GM20431 (cell line): ENCODE results near the gene RAB30.
"Not testable (repeated sequence)": the region's sequence is repeated elsewhere in the genome, so short reads cannot be mapped to it uniquely, and the experiment has no call there.

Experiments
- in situ Hi-C: fragments of 300-500 bp; cut with MseI, MboI; formaldehyde crosslinking; loops from one replicate; pipeline ENCODE4 v1.15.0; 2020; ENCODE audit warnings: low sequenced_read_pairs; ENCODE audit not compliant: unreplicated experiment

RAB30 gene

DNA sequence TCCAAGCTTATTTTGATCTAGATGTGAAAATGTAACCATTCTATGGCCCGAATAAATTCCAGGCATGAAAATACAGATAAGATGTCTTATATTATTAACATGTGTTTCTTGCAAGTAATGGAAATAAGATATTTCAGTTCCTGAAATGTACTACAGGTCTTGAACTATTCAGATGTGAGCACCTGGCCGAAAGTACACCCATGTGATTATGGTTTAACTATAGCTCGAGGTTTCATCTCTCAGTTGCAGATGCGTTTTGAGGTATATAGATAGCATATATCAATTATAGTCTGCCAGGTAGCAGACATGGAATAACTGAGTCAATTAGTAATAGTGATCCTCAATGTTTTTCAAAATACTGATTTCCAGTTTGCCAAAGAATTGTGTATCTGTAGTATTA is 101.9 kb downstream of the RAB30 start:
- in situ Hi-C loops: no loop called here

GRCh38 chr11:82967381-82967780 is 104.3 kb downstream of the RAB30 start:
- in situ Hi-C loops: no loop called here

DNA sequence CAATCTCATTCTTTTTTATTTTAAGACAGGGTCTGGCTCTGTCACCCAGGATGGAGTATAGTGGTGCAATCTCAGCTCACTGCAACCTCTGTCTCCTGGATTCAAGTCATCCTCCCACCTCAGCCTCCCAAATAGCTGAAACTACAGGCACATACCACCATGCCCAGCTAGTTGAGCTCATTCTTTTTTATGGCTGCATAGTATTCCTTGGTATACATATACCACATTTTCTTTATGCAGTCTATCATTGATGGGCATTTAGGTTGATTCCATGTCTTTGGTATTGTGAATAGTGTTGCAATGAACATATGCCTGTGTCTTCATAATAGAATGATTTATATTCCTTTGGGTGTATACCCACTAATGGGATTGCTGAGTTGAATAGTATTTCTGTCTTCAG is 109.7 kb downstream of the RAB30 start:
- in situ Hi-C loops: not testable (repeated sequence)

GRCh38 chr11:82960779-82961143 is 110.9 kb downstream of the RAB30 start:
- in situ Hi-C loops: no loop called here

DNA sequence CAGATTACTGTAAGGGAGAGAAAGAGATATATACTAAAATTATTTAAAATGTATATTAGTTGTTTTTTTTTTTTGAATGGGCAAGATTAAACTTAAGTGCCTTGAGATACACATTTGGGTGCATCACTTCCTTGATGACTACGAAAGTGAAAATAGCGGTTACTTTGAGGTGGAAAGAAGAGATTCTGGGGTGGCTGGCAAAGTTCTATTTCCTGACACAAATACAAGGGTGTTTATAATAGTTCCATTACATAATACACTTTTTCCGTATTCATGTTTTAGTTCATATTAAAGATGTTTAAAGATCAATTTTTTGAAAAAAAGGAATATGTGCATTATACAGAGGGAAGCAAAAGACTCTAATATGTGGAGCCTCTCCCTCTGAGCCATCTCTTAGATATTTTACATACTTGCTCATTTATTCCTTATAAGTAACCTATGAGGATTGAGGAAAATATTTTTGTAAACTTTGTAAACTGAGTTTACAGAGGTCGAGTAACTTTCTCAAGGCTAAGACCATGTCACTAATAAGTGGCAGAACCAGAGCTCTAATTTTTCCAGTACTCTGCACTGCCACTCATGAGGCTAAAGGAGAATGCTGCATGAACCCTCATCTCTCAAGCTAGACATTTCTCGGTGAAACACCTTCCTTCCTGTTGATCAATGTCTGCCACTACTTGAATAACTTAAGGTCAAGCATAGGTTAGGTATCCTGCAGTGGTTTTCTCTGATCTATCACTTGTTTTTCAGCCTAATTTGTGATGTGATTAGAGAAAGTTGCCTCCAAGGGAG is 111.5 kb downstream of the RAB30 start:
- in situ Hi-C loops: no loop called here

DNA sequence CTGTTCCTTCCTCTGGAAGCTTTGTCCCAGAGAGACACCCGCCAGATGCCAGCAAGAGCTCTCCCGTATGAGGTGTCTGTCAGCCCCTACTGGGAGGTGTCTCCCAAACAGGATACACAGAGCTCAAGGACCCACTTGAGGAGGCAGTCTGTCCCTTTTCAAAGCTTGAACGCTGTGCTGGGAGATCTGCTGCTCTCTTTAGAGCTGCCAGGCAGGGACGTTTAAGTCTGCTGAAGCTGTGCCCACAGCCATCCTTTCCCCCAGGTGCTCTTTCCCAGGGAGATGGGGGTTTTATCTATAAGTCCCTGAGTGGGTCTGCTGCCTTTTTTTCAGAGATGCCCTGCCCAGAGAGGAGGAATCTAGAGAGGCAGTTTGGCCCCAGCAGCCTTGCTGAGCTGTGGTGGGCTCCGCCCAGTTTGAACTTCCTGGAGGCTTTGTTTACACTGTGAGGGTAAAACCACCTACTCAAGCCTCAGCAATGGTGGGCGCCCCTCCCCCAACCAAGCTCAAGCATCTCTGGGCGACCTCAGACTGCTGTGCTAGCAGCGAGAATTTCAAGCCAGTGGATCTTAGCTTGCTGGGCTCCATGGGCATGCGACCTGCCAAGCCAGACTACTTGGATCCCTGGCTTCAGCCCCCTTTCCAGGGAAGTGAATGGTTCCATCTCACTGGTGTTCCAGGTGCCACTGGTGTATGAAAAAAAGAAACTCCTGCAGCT is 115.8 kb downstream of the RAB30 start:
- in situ Hi-C loops: not testable (repeated sequence)

GRCh38 chr11:82950502-82950901 is 121.2 kb downstream of the RAB30 start:
- in situ Hi-C loops: not testable (repeated sequence)

DNA sequence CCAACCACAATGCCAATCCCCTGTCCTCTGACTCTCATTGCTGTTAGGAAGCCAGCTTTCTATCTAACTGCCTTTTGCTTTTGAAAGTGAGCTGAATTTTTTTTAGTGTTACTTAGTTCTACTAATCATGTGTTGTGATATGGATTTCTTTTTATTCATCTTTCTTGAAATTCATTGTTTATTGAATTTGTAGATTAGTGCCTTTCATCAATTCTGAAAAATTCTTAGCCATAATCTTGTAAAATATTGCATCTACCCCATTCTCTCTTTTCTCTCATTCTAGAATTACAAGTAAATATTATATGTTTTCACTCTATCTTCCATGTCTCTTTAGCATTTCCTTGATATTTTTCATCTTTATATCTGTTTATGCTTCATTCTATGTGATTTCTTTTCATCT is 122.3 kb downstream of the RAB30 start:
- in situ Hi-C loops: no loop called here

- in situ Hi-C loops: no loop called here
Measured at GRCh38 chr11:82945682-82946081, 126.0 kb downstream of the RAB30 start.

DNA sequence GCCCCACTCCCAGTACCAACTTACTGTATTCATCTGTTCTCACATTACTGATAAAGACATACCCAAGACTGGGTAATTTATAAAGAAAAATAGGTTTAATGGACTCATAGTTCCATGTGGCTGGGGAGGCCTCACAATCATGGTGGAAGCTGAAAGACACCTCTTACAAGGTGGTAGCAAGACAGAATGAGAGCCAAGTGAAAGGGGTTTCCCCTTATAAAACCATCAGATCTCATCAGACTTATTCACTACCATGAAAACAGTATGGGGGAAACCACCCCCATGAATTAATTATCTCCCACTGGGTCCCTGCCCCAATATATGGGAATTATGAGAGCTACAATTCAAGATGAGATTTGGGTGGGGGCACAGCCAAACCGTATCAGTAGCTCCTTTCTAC is 126.7 kb downstream of the RAB30 start:
- in situ Hi-C loops: not testable (repeated sequence)

DNA sequence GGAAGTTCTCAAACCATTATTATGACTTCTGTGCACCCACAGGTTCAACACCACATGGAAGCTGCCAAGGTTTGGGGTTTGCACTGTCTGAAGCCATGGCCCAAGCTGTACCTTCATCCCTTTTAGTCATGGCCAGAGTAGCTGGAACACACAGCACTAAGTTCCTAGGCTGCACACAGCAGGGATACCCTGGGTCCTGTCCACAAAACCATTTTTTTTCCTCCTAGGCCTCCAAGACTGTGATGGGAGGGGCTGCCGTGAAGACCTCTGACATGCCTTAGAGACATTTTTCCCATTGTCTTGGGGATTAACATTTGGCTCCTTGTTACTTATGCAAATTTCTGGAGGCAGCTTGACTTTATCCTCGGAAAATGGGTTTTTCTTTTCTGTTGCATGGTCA is 127.5 kb downstream of the RAB30 start:
- in situ Hi-C loops: no loop called here

- in situ Hi-C loops: not testable (repeated sequence)
Measured at GRCh38 chr11:82943430-82943829, 128.3 kb downstream of the RAB30 start.

- in situ Hi-C loops: no loop called here
Measured at GRCh38 chr11:82942376-82942775, 129.3 kb downstream of the RAB30 start.

GRCh38 chr11:82939456-82939855 is 132.2 kb downstream of the RAB30 start:
- in situ Hi-C loops: no loop called here

DNA sequence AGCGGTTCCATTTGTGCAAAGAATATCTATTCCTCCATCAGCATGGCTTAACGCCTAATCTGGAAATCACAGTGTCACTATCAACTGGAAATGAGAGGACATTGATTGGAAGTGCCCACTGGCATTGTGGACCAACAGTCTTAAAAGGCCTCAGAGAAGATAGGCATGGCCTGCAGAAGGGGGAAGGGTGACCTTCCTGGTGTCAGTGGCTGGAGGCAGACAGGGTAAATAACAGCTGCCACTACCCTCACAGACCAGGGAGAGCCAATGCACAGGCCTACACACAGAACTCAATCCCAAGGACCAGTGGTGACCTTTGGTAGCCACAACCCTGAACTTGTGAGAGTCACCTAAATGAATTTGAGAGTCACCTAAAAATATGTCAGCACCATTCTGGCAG is 134.1 kb downstream of the RAB30 start:
- in situ Hi-C loops: no loop called here

DNA sequence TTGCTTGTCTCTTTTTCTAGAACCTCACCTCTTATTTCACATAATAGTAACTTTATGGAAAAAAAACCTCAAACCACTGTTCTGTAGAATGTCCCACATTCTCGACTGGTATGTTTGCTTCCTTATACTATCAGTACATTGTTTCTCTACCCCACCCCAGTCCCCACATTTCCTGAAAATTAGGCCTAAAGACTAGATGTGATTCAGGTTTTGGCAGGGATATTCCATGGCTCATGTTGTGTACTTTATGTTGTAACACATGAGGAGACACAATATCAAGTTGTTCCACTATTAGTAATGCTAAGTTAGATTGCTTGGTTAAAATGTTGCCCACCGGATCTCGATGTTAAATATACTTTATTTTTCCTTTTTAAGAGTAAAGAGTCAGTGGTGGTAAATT is 135.4 kb downstream of the RAB30 start:
- in situ Hi-C loops: no loop called here

GRCh38 chr11:82932564-82932963 is 139.1 kb downstream of the RAB30 start:
- in situ Hi-C loops: no loop called here

DNA sequence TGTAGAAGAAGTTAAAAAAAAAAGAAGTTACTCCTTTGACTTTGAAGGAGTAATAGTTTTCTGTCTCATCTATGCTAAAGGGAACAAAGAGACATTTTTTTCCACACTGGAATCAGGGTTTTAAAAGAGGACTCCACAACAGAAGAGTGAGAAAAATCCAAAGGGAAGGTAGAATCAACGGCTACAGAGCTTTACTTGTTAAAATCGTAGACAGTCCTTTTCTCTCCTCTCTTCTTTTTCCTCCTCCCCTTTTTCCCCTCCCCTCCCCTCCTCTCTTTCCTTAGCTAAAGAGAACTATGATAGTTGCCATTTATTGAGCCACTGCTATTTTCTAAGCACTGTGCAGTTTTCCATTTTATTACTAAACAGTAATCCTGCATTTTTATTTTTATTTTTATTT is 141.0 kb downstream of the RAB30 start:
- in situ Hi-C loops: no loop called here

DNA sequence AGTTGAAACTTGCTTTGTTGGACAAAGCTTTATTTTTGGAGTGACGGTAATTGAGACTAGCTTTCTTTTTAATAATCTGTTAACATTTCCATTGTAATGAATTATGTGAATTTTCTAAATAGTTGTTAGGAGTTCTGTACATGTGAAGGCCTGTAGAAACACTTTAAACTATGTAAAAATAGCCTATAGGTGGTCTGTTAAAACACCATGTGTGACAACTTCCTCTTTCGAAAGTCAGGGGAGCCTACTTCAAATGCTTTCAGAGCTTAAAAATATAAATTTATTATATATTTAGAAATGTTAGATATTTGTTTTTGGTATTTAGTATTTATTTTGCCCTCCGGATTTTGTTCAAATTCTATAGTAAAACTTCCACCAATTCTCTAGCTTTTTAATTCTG is 141.5 kb downstream of the RAB30 start:
- in situ Hi-C loops: no loop called here

- in situ Hi-C loops: no loop called here
Measured at GRCh38 chr11:82929121-82929520, 142.6 kb downstream of the RAB30 start.

DNA sequence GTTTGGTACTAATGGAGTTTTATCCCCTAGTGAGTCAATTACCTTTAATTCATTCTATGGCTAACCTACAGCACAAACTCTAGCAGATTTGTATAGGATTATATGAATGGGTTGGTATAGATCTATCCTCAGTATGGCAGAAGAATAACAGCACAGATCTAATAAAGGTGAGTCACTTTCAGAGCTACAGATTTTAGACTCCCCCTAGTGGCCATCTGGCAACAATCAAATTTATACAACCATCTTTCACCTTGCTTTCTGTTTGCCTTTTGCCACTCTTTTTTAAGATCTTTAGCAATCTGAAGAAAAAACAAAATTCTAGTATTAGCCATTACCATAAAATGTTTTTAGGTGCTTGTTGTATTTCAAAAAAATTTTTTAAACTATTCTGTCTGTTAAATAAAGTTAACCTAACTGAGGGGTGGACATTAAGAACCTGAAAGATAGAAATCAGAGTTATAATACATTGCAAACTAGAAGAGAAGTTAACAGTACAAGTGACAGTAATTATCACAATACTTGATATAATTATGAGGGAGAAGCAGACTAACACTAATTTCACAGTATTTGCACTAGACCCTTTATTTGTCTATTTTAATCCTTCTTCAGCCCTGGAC is 144.3 kb downstream of the RAB30 start:
- in situ Hi-C loops: no loop called here
